ENCODE results near the gene ACKR3. TPM values are rescaled to one million over a fixed set of nuclear protein-coding genes. Genes with fewer than 3 reads are reported as not detected.

The ACKR3 gene
- total and polyA plus RNA-seq, 2 experiments from 2014 or later, result 1.0 to 3.0 TPM

DNA sequence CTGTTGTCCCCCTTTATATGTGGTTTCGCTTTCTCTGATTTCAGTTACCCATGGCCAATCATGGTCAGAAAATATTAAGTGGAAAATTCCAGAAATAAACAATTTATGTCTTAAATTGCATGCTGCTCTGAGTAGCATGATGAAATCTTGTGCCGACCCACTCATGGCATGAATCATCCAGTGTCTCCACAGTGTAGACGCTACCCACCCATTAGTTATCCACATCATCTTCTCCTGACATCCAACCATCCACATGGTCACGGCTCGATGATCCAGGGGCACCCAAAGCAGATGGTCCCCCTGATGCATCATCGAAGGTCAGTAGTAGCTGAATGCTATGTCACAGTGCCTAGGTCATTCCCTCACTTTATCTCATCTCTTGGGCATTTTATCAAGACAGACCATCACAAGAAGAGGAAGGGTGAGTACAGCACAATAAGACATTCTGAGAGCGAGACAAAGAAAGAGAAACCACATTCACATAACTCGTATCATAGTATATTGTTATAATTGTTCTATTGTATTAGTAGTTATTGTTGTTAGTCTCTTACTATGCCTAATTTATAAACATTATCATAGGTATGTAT, 44.1 kb upstream of the ACKR3 start:
- Mint-ChIP-seq H3K9me3 (no peaks in the 10 kb centered on the region; the same call in 2 of the 3 replicates), H3K4me1 (no peaks in the 10 kb centered on the region), H3K27me3 (ENCODE audit: insufficient read depth, low read depth, poor library complexity) (peaks cover 3% of the 10 kb centered on the region), H3K27ac (no peak overlapping the region), H3K36me3 (ENCODE audit: low read depth) (no peaks in the 10 kb centered on the region), H3K4me3 (no peak overlapping the region)
- H2AFZ ChIP-seq, result no peak overlapping the region
- no peaks in the 10 kb centered on the region for H3K27me3 ChIP-seq (ENCODE audit: insufficient read depth)
- H4K20me1 ChIP-seq (replicated peaks; ENCODE audit: insufficient read depth), result no peaks in the 10 kb centered on the region; the same call in 1 of the 2 replicates
- ATAC-seq, result no peak
- no peaks in the 10 kb centered on the region for H3K9me2 ChIP-seq (ENCODE audit: insufficient read depth)
- no peaks in the 10 kb centered on the region for H3K79me2 ChIP-seq (replicated peaks; ENCODE audit: insufficient read depth)
- no peak overlapping the region for H3K27ac ChIP-seq (ENCODE audit: low read depth)
- H3K4me3 ChIP-seq, result no peak overlapping the region
- H3K4me2 ChIP-seq, result no peak overlapping the region
- H3F3A ChIP-seq (replicated peaks; ENCODE audit: low read depth), result no peaks in the 10 kb centered on the region
- H3K36me3 ChIP-seq (ENCODE audit: insufficient read depth), result no peaks in the 10 kb centered on the region
- TF ChIP-seq JUNB (IDR thresholded peaks at IDR 0.05; ENCODE audit: unreplicated experiment) (no peak), CREB1 (CRISPR knock-in tag; IDR thresholded peaks at IDR 0.05; ENCODE audit: low read depth) (no peak), STAT1 (IDR thresholded peaks at IDR 0.05; ENCODE audit: unreplicated experiment) (no peak)
- TF ChIP-seq, protein P1, sequence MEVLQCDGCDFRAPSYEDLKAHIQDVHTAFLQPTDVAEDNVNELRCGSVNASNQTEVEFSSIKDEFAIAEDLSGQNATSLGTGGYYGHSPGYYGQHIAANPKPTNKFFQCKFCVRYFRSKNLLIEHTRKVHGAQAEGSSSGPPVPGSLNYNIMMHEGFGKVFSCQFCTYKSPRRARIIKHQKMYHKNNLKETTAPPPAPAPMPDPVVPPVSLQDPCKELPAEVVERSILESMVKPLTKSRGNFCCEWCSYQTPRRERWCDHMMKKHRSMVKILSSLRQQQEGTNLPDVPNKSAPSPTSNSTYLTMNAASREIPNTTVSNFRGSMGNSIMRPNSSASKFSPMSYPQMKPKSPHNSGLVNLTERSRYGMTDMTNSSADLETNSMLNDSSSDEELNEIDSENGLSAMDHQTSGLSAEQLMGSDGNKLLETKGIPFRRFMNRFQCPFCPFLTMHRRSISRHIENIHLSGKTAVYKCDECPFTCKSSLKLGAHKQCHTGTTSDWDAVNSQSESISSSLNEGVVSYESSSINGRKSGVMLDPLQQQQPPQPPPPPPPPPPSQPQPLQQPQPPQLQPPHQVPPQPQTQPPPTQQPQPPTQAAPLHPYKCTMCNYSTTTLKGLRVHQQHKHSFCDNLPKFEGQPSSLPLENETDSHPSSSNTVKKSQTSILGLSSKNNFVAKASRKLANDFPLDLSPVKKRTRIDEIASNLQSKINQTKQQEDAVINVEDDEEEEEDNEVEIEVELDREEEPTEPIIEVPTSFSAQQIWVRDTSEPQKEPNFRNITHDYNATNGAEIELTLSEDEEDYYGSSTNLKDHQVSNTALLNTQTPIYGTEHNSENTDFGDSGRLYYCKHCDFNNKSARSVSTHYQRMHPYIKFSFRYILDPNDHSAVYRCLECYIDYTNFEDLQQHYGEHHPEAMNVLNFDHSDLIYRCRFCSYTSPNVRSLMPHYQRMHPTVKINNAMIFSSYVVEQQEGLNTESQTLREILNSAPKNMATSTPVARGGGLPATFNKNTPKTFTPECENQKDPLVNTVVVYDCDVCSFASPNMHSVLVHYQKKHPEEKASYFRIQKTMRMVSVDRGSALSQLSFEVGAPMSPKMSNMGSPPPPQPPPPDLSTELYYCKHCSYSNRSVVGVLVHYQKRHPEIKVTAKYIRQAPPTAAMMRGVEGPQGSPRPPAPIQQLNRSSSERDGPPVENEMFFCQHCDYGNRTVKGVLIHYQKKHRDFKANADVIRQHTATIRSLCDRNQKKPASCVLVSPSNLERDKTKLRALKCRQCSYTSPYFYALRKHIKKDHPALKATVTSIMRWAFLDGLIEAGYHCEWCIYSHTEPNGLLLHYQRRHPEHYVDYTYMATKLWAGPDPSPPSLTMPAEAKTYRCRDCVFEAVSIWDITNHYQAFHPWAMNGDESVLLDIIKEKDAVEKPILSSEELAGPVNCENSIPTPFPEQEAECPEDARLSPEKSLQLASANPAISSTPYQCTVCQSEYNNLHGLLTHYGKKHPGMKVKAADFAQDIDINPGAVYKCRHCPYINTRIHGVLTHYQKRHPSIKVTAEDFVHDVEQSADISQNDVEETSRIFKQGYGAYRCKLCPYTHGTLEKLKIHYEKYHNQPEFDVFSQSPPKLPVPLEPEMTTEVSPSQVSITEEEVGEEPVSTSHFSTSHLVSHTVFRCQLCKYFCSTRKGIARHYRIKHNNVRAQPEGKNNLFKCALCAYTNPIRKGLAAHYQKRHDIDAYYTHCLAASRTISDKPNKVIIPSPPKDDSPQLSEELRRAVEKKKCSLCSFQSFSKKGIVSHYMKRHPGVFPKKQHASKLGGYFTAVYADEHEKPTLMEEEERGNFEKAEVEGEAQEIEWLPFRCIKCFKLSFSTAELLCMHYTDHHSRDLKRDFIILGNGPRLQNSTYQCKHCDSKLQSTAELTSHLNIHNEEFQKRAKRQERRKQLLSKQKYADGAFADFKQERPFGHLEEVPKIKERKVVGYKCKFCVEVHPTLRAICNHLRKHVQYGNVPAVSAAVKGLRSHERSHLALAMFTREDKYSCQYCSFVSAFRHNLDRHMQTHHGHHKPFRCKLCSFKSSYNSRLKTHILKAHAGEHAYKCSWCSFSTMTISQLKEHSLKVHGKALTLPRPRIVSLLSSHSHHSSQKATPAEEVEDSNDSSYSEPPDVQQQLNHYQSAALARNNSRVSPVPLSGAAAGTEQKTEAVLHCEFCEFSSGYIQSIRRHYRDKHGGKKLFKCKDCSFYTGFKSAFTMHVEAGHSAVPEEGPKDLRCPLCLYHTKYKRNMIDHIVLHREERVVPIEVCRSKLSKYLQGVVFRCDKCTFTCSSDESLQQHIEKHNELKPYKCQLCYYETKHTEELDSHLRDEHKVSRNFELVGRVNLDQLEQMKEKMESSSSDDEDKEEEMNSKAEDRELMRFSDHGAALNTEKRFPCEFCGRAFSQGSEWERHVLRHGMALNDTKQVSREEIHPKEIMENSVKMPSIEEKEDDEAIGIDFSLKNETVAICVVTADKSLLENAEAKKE (CRISPR knock-in tag; IDR thresholded peaks at IDR 0.05), result no peak
- TF ChIP-seq, protein P2, sequence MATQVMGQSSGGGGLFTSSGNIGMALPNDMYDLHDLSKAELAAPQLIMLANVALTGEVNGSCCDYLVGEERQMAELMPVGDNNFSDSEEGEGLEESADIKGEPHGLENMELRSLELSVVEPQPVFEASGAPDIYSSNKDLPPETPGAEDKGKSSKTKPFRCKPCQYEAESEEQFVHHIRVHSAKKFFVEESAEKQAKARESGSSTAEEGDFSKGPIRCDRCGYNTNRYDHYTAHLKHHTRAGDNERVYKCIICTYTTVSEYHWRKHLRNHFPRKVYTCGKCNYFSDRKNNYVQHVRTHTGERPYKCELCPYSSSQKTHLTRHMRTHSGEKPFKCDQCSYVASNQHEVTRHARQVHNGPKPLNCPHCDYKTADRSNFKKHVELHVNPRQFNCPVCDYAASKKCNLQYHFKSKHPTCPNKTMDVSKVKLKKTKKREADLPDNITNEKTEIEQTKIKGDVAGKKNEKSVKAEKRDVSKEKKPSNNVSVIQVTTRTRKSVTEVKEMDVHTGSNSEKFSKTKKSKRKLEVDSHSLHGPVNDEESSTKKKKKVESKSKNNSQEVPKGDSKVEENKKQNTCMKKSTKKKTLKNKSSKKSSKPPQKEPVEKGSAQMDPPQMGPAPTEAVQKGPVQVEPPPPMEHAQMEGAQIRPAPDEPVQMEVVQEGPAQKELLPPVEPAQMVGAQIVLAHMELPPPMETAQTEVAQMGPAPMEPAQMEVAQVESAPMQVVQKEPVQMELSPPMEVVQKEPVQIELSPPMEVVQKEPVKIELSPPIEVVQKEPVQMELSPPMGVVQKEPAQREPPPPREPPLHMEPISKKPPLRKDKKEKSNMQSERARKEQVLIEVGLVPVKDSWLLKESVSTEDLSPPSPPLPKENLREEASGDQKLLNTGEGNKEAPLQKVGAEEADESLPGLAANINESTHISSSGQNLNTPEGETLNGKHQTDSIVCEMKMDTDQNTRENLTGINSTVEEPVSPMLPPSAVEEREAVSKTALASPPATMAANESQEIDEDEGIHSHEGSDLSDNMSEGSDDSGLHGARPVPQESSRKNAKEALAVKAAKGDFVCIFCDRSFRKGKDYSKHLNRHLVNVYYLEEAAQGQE (IDR thresholded peaks at IDR 0.05; ENCODE audit: unreplicated experiment), result no peak
- TF ChIP-seq, protein P3, sequence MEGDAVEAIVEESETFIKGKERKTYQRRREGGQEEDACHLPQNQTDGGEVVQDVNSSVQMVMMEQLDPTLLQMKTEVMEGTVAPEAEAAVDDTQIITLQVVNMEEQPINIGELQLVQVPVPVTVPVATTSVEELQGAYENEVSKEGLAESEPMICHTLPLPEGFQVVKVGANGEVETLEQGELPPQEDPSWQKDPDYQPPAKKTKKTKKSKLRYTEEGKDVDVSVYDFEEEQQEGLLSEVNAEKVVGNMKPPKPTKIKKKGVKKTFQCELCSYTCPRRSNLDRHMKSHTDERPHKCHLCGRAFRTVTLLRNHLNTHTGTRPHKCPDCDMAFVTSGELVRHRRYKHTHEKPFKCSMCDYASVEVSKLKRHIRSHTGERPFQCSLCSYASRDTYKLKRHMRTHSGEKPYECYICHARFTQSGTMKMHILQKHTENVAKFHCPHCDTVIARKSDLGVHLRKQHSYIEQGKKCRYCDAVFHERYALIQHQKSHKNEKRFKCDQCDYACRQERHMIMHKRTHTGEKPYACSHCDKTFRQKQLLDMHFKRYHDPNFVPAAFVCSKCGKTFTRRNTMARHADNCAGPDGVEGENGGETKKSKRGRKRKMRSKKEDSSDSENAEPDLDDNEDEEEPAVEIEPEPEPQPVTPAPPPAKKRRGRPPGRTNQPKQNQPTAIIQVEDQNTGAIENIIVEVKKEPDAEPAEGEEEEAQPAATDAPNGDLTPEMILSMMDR (conservative IDR thresholded peaks at IDR 0.05; ENCODE audit: low read depth in 2 of 2), result no peak
- no peaks in the 10 kb centered on the region for H3K4me1 ChIP-seq (ENCODE audit: insufficient read depth)
- no peak for DNase-seq (ENCODE audit: low spot score)

Measured in GM23338 (cell line).